ENCODE measurements around the gene MRPL46.

MRPL46 gene

GRCh38 chr15:88480981-88481380 is 13.8 kb upstream of the MRPL46 start:
- Histone ChIP-seq H3K27ac (ENCODE audit: low read length, poor library complexity, severe bottlenecking) (no peak overlapping the region), H3K9me3 (ENCODE audit: control insufficient read depth, low read length) (no peaks in the 10 kb centered on the region), H3K4me2 (ENCODE audit: low read length, poor library complexity, severe bottlenecking) (no peak overlapping the region), H3K14ac (ENCODE audit: low read length in 2 of 2) (no peak overlapping the region), H2BK15ac (ENCODE audit: low read depth, poor library complexity, severe bottlenecking) (no peak overlapping the region), H4K8ac (ENCODE audit: low read length) (no peak overlapping the region), H4K91ac (ENCODE audit: low read length) (no peak overlapping the region), H2BK12ac (ENCODE audit: low read length in 2 of 2) (no peak overlapping the region), H3K27me3 (ENCODE audit: control insufficient read depth in 1 of 2, insufficient read depth in 1 of 2, low read length in 2 of 2) (no peaks in the 10 kb centered on the region), H2BK120ac (ENCODE audit: low read depth, low read length) (no peak overlapping the region), H3K18ac (ENCODE audit: low read depth in 1 of 2, low read length in 2 of 2) (no peak overlapping the region), H3K23ac (ENCODE audit: low read length in 2 of 2) (no peak overlapping the region), H3K4me3 (ENCODE audit: insufficient read depth in 1 of 2, low read depth in 1 of 2, low read length in 2 of 2) (no peak overlapping the region), H2AFZ (ENCODE audit: low read depth, low read length) (no peak overlapping the region), H3K36me3 (ENCODE audit: control insufficient read depth in 1 of 2, insufficient read depth in 2 of 2, low read depth in 1 of 2, low read length in 2 of 2) (peaks cover 13 to 30% of the 10 kb centered on the region in 2 experiments), H3K4ac (ENCODE audit: low read depth in 1 of 2, low read length in 2 of 2) (no peak overlapping the region), H3K9ac (ENCODE audit: low read length) (no peak overlapping the region), H3K79me1 (replicated peaks; ENCODE audit: low read length, poor library complexity, severe bottlenecking) (no peaks in the 10 kb centered on the region), H3K4me1 (ENCODE audit: control insufficient read depth, insufficient read depth, low read depth, low read length) (peaks cover 1% of the 10 kb centered on the region), H2AK5ac (ENCODE audit: low read length, severe bottlenecking) (no peak overlapping the region), H2BK5ac (ENCODE audit: low read depth, low read length, poor library complexity, severe bottlenecking) (no peak overlapping the region)
- WGBS: 93% methylated on average over 8 of the region's 8 CpGs
- no peak for DNase-seq

DNA sequence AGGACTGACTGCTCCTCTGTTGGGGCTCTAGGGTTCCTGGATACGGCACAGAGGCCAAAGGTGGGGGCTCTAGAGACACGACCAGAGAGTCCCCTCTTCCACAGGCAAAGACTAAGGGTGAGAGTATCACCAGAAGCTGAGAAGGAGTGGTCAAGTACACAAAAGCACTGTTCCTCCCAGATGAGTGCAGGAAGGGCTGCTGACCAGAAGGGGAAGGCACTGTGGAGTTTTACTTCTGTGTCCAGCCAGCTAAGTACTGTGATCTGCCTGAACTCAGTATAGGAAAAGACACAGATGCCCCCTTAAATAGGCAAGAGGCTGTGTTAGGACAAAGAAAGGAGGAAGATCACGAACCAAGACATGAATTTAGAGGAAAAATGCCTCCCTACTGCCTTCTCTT is 12.0 kb upstream of the MRPL46 start:
- no peak overlapping the region for H2BK5ac ChIP-seq (ENCODE audit: low read depth, low read length, poor library complexity, severe bottlenecking)
- H2AFZ ChIP-seq (ENCODE audit: low read depth, low read length): no peak overlapping the region
- no peak overlapping the region for H3K9ac ChIP-seq (ENCODE audit: low read length)
- H2AK5ac ChIP-seq (ENCODE audit: low read length, severe bottlenecking): no peak overlapping the region
- H3K79me1 ChIP-seq (replicated peaks; ENCODE audit: low read length, poor library complexity, severe bottlenecking): peaks cover 5% of the 10 kb centered on the region
- DNase-seq: peak; percentile 8
- no peaks in the 10 kb centered on the region for H3K4me1 ChIP-seq (ENCODE audit: control insufficient read depth, insufficient read depth, low read depth, low read length)
- H2BK15ac ChIP-seq (ENCODE audit: low read depth, poor library complexity, severe bottlenecking): no peak overlapping the region
- no peak overlapping the region for H4K91ac ChIP-seq (ENCODE audit: low read length)
- peaks cover 16 to 44% of the 10 kb centered on the region in 2 experiments for H3K36me3 ChIP-seq (ENCODE audit: control insufficient read depth in 1 of 2, insufficient read depth in 2 of 2, low read depth in 1 of 2, low read length in 2 of 2)
- H3K4ac ChIP-seq (ENCODE audit: low read depth in 1 of 2, low read length in 2 of 2): no peak overlapping the region
- no peak overlapping the region for H2BK120ac ChIP-seq (ENCODE audit: low read depth, low read length)
- H3K27ac ChIP-seq (ENCODE audit: low read length, poor library complexity, severe bottlenecking): no peak overlapping the region
- 75% methylated on average over 3 of the region's 3 CpGs for WGBS
- H3K27me3 ChIP-seq (ENCODE audit: control insufficient read depth in 1 of 2, insufficient read depth in 1 of 2, low read length in 2 of 2): no peaks in the 10 kb centered on the region
- H4K8ac ChIP-seq (ENCODE audit: low read length): no peak overlapping the region
- H3K9me3 ChIP-seq (ENCODE audit: control insufficient read depth, low read length): no peaks in the 10 kb centered on the region
- H2BK12ac ChIP-seq (ENCODE audit: low read length in 2 of 2): no peak overlapping the region
- H3K4me2 ChIP-seq (ENCODE audit: low read length, poor library complexity, severe bottlenecking): no peak overlapping the region
- no peak overlapping the region for H3K4me3 ChIP-seq (ENCODE audit: insufficient read depth in 1 of 2, low read depth in 1 of 2, low read length in 2 of 2)
- H3K23ac ChIP-seq (ENCODE audit: low read length in 2 of 2): no peak overlapping the region
- H3K14ac ChIP-seq (ENCODE audit: low read length in 2 of 2): no peak overlapping the region
- H3K18ac ChIP-seq (ENCODE audit: low read depth in 1 of 2, low read length in 2 of 2): no peak overlapping the region

DNA sequence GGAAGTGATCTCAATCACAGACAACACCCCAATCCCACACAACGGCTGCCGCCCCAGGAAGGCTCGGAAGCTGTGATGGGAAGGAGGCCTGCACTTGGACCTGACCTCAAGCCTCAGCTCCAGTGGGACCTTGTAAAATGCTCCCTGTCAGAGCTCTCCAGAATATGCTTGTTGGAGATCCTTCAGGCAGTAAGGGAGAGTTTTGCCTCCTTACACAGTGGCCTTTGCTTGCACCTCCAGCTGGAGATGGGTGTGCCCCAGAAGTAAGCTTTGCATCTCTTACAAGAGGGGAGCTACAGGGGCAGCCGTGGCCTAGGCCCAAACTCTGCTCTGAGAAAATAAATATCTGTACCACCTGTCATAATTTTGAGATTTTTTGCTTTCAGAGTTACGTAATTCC is 10.7 kb upstream of the MRPL46 start:
- DNase-seq: no peak
- WGBS: 97% methylated on average over 3 of the region's 5 CpGs
- Histone ChIP-seq H2AK5ac (ENCODE audit: low read length, severe bottlenecking) (no peak overlapping the region), H3K4ac (ENCODE audit: low read depth in 1 of 2, low read length in 2 of 2) (no peak overlapping the region), H3K9ac (ENCODE audit: low read length) (no peak overlapping the region), H2BK12ac (ENCODE audit: low read length in 2 of 2) (no peak overlapping the region), H3K9me3 (ENCODE audit: control insufficient read depth, low read length) (no peaks in the 10 kb centered on the region), H2AFZ (ENCODE audit: low read depth, low read length) (no peak overlapping the region), H2BK120ac (ENCODE audit: low read depth, low read length) (no peak overlapping the region), H3K79me1 (replicated peaks; ENCODE audit: low read length, poor library complexity, severe bottlenecking) (peaks cover 5% of the 10 kb centered on the region), H2BK15ac (ENCODE audit: low read depth, poor library complexity, severe bottlenecking) (no peak overlapping the region), H4K8ac (ENCODE audit: low read length) (no peak overlapping the region), H3K27me3 (ENCODE audit: control insufficient read depth in 1 of 2, insufficient read depth in 1 of 2, low read length in 2 of 2) (no peaks in the 10 kb centered on the region), H3K4me2 (ENCODE audit: low read length, poor library complexity, severe bottlenecking) (no peak overlapping the region), H3K23ac (ENCODE audit: low read length in 2 of 2) (no peak overlapping the region), H3K4me1 (ENCODE audit: control insufficient read depth, insufficient read depth, low read depth, low read length) (no peaks in the 10 kb centered on the region), H3K18ac (ENCODE audit: low read depth in 1 of 2, low read length in 2 of 2) (no peak overlapping the region), H3K14ac (ENCODE audit: low read length in 2 of 2) (no peak overlapping the region), H3K27ac (ENCODE audit: low read length, poor library complexity, severe bottlenecking) (no peak overlapping the region), H2BK5ac (ENCODE audit: low read depth, low read length, poor library complexity, severe bottlenecking) (no peak overlapping the region), H3K36me3 (ENCODE audit: control insufficient read depth in 1 of 2, insufficient read depth in 2 of 2, low read depth in 1 of 2, low read length in 2 of 2) (peaks cover 16 to 54% of the 10 kb centered on the region in 2 experiments), H4K91ac (ENCODE audit: low read length) (no peak overlapping the region), H3K4me3 (ENCODE audit: insufficient read depth in 1 of 2, low read depth in 1 of 2, low read length in 2 of 2) (no peak overlapping the region)

GRCh38 chr15:88477126-88477525 is 9.9 kb upstream of the MRPL46 start:
- Histone ChIP-seq H4K91ac (ENCODE audit: low read length) (no peak overlapping the region), H2AFZ (ENCODE audit: low read depth, low read length) (no peak overlapping the region), H3K23ac (ENCODE audit: low read length in 2 of 2) (no peak overlapping the region), H3K9me3 (ENCODE audit: control insufficient read depth, low read length) (no peaks in the 10 kb centered on the region), H3K27ac (ENCODE audit: low read length, poor library complexity, severe bottlenecking) (no peak overlapping the region), H2BK15ac (ENCODE audit: low read depth, poor library complexity, severe bottlenecking) (no peak overlapping the region), H3K14ac (ENCODE audit: low read length in 2 of 2) (no peak overlapping the region), H4K8ac (ENCODE audit: low read length) (no peak overlapping the region), H3K4ac (ENCODE audit: low read depth in 1 of 2, low read length in 2 of 2) (no peak overlapping the region), H3K4me2 (ENCODE audit: low read length, poor library complexity, severe bottlenecking) (no peak overlapping the region), H2BK120ac (ENCODE audit: low read depth, low read length) (no peak overlapping the region), H3K9ac (ENCODE audit: low read length) (peak overlapping the region; percentile 27), H3K18ac (ENCODE audit: low read depth in 1 of 2, low read length in 2 of 2) (no peak overlapping the region), H3K4me1 (ENCODE audit: control insufficient read depth, insufficient read depth, low read depth, low read length) (peaks cover 2% of the 10 kb centered on the region), H2BK5ac (ENCODE audit: low read depth, low read length, poor library complexity, severe bottlenecking) (no peak overlapping the region), H3K27me3 (ENCODE audit: control insufficient read depth in 1 of 2, insufficient read depth in 1 of 2, low read length in 2 of 2) (no peaks in the 10 kb centered on the region), H2AK5ac (ENCODE audit: low read length, severe bottlenecking) (no peak overlapping the region), H3K4me3 (ENCODE audit: insufficient read depth in 1 of 2, low read depth in 1 of 2, low read length in 2 of 2) (no peak overlapping the region), H3K36me3 (ENCODE audit: control insufficient read depth in 1 of 2, insufficient read depth in 2 of 2, low read depth in 1 of 2, low read length in 2 of 2) (peaks cover 18 to 62% of the 10 kb centered on the region in 2 experiments), H3K79me1 (replicated peaks; ENCODE audit: low read length, poor library complexity, severe bottlenecking) (peaks cover 9% of the 10 kb centered on the region), H2BK12ac (ENCODE audit: low read length in 2 of 2) (no peak overlapping the region)
- WGBS: over 99% methylated on average over 6 of the region's 7 CpGs
- DNase-seq: no peak
